Muscle of back (tissue), 11 donors: Measurements from ENCODE around the gene WIPF2. TPM values are rescaled to one million over a fixed set of nuclear protein-coding genes. Genes with fewer than 3 reads are reported as not detected.

Experiments used
- DNase-seq, 3 donors: peaks; one replicate each; pipeline versions ENCODE4 v3.0.0 to v3.0.0-alpha.2; 2013
- polyA plus RNA-seq, 10 donors: library from polyadenylated mRNA; unstranded; fragments of 120-200 nt; gene quantifications; one replicate each; pipeline ENCODE4 v1.2.1, GENCODE V29; 2013; ENCODE audit not compliant: insufficient read length in 10 of 10

WIPF2 gene
- polyA plus RNA-seq, 10 donors: 13.5 to 19.0 (median 15.6) TPM

GRCh38 chr17:40247926-40248495 is 28.9 kb downstream of the WIPF2 start:
- DNase-seq: no peak

- no peak for DNase-seq
These were observed 29.4 kb downstream of the WIPF2 start for GRCh38 chr17:40248507-40248906.

GRCh38 chr17:40251576-40251975 is 32.5 kb downstream of the WIPF2 start:
- DNase-seq: peak; percentile 69 to 78 (median 72)

DNA sequence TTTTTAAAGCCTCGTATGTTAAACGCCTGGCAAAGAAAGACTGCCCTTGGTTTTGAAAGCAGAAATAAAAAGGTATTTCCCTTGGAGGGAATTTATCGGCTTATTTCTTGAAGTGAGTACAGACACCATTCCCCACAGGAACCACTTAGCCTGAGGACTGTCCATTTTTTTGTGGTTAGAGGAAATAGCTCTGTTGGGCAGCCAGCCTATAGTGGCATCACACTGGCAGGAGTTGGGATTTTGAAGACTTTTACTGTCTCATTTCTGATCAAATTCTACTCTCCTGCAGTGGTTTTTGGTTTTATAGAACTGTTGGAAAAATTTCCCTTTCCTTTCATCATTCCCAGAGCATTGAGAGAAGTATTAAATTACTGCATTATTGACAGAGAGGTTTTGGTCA is 34.5 kb downstream of the WIPF2 start:
- no peak for DNase-seq

- DNase-seq: no peak
These were observed 40.4 kb downstream of the WIPF2 start for GRCh38 chr17:40259505-40259904.

DNA sequence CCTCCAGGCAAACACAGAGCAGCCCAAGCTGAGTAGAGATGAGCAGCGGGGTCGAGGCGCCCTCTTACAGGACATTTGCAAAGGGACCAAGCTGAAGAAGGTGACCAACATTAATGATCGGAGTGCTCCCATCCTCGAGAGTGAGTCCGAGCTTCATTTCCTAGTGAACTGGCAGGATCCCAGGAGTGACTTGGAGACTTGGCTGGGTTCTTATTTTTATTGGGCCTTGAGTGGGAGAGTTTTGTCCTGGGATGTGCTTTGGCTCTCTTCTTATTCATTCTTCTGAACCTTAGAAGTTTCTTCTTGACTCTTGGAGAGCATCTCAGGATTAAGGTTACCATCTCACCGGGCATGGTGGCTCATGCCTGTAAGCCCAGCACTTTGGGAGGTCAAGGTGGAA is 41.4 kb downstream of the WIPF2 start:
- no peak for DNase-seq

- DNase-seq: no peak
These were observed 45.5 kb downstream of the WIPF2 start for GRCh38 chr17:40264458-40265185.

DNA sequence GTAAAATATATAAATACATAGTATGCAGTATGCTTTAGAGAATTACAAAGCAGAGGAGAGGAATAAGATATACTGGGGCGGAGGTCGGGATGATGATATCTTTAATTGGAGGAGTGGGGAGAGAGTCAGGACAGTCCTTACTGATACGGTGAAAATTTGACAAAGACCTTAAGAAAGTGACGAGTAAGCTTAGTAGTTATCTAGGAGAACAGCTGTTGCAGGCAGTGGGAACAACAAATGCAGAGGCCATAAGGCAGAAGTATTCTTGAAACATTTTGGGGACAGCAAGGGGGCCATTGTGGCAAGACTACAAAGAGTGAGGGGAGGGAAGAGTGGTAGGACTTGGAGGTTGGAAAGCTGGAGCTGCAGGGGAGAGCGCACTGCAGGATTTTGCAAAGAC is 46.2 kb downstream of the WIPF2 start:
- no peak for DNase-seq

- no peak for DNase-seq
These were observed 47.8 kb downstream of the WIPF2 start for GRCh38 chr17:40266882-40267281.

DNA sequence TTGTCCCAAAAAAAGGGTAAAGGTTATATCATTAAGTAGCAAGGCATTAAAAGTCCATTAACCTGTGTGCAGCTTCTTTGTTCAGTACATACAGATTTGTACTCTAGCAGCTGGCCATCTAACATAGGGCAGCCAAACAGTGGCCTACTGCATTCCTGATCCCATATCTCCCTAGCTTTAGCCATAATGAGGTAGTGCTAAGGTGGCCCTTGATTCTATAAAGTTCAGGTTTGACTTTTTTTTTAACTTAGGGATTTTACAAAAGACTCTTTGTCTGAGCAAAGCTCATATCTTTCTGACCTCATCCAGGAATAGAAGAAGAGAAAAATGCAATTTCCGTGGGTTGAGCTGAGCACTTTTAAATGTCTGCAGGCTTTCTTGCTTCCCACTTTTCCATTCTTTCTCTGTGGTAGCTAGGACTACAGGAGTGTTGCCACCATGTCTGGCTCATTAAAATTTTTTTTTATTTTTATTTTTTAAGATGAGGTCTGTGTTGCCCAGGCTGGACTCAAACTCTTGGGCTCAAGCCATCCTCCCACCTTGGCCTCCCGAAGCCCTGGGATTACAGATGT is 49.1 kb downstream of the WIPF2 start:
- DNase-seq: no peak

GRCh38 chr17:40278414-40278813 is 59.3 kb downstream of the WIPF2 start:
- DNase-seq: no peak

DNA sequence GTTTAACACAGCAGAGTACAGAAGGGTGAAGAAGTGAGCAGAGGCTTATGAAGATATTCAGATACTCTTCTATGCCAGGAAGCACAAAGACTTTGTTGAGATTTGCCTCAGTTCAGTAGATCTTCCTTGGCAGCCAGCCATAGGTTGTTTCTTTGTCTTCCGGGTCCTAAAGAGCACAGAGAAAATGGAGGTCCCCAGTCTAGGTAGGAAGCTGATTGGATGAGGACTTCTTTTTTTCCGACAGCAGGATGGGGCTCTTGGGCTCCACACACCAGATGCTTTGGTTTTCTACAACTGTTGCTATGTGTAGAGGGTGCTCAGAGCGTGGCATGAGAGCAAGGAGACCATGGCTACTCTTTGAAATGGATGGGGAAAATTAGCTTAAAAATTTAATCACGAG is 60.3 kb downstream of the WIPF2 start:
- DNase-seq: no peak

DNA sequence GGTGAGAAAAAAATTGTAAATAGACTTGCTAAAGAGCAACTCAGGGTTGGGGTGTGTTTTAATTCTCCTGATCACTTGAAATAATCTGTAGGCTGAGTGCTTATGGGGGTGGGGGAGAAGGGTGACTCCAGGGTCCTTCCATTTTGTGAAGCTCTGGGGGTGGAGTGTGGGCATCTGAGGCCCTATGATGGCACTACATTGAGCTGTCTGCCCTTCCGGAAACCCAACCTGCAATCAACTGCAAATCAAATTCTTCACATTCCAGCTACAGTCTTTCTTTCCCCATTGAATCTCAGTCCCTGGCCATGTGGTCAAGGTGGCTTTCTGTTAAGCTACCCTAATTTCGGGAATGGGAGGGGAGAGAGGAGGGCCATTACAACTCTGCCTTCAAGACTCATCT is 62.6 kb downstream of the WIPF2 start:
- no peak for DNase-seq

- DNase-seq: peak in 1 of 3 donors; percentile 80
These were observed 64.6 kb downstream of the WIPF2 start for GRCh38 chr17:40283662-40284061.

GRCh38 chr17:40284085-40284713 is 65.1 kb downstream of the WIPF2 start:
- peak; percentile 63 to 82 (median 71) for DNase-seq

DNA sequence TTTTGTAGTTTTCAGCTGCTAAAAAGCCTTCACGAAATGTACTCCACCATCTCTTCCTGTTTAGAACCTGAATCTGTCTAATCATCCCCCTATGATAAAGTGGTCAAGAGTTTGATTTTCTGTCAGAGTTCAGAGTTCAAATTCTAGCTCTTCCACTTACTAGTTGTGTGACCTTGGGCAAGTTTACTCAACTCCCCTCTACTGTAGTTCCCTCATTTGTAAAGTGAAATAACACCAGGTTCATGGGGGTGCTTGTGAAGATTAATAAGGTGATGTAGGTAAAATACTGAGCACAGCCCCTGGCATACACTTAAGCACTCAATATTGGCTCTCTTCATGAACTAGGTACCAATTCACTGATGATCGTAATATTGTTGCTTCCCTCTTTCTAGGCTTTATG is 67.4 kb downstream of the WIPF2 start:
- no peak for DNase-seq

DNA sequence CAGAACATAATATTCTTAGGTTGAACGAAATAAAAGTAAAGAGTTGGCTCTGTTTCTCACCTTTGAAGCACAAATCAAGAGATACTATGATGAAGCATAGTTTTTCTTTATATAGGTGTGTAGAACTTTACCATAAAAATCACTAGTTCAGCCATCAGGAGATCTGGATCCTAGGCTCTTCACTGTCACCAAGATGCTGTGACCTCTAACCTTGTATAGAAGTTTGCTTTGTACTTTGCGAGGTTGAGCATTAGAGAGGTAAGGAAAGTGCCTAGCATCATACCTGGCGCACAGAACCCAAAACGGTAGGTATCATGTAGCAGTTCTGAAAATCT is 68.0 kb downstream of the WIPF2 start:
- DNase-seq: no peak

GRCh38 chr17:40287494-40288369 is 68.6 kb downstream of the WIPF2 start, which contains the start of gene CDC6:
Gene CDC6, plus strand, starts transcription at chr17:40287879. Its CDS starts 1,542 bp downstream, at chr17:40289421.
- peak; percentile 99 to 100 (median 100) for DNase-seq

- peak; percentile 65 to 82 (median 69) for DNase-seq
These were observed 71.7 kb downstream of the WIPF2 start for GRCh38 chr17:40290629-40291280.

DNA sequence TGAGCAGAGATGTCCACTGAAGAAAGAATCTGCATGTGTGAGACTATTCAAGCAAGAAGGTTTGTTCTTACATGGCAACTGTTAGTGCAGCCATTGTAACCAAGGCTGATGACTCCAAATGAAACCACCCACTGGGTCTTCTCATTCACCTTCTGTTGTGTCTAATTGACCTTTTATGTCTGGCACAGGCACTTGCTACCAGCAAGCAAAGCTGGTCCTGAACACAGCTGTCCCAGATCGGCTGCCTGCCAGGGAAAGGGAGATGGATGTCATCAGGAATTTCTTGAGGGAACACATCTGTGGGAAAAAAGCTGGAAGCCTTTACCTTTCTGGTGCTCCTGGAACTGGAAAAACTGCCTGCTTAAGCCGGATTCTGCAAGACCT is 72.2 kb downstream of the WIPF2 start:
- DNase-seq: peak in 1 of 3 donors; percentile 73

GRCh38 chr17:40293363-40293762 is 74.3 kb downstream of the WIPF2 start:
- DNase-seq: peak; percentile 66 to 95 (median 87)
